H9 (cell line): ENCODE results near the gene TFAP2A. TPM values are rescaled to one million over a fixed set of nuclear protein-coding genes. Genes with fewer than 3 reads are reported as not detected.

Experiments
- DNase-seq: peaks from one replicate; pipeline ENCODE4 v3.0.0-alpha.2; 2017
- H2AFZ ChIP-seq: one replicate; pipeline ENCODE4 v1.6.1; 2013; ENCODE audit warnings: mild to moderate bottlenecking, low read length, control low read depth, moderate library complexity
- H2AK5ac ChIP-seq: 2 replicates; pipeline ENCODE4 v1.6.1; 2013; ENCODE audit warnings: low read length, control low read depth, mixed read lengths; ENCODE audit not compliant: insufficient read length
- H2BK120ac ChIP-seq: one replicate; pipeline ENCODE4 v1.6.1; 2013; ENCODE audit warnings: low read depth, mild to moderate bottlenecking, low read length, control low read depth, inconsistent platforms; ENCODE audit not compliant: poor library complexity, severe bottlenecking
- H2BK12ac ChIP-seq: 2 replicates; pipeline ENCODE4 v1.6.1; 2013; ENCODE audit warnings: low read length, control low read depth, mixed read lengths, low read depth; ENCODE audit not compliant: insufficient read length
- H2BK15ac ChIP-seq: 2 replicates; pipeline ENCODE4 v1.6.1; 2013; ENCODE audit warnings: low read depth, low read length, control low read depth
- H2BK20ac ChIP-seq: one replicate; pipeline ENCODE4 v1.6.1; 2013; ENCODE audit warnings: low read depth, mild to moderate bottlenecking, low read length, control low read depth, inconsistent platforms; ENCODE audit not compliant: poor library complexity, severe bottlenecking
- H2BK5ac ChIP-seq: 2 replicates; pipeline ENCODE4 v1.6.1; 2013; ENCODE audit warnings: low read length, control low read depth, mixed read lengths; ENCODE audit not compliant: insufficient read length
- H3K14ac ChIP-seq: 2 replicates; pipeline ENCODE4 v1.6.1; 2013; ENCODE audit warnings: low read length, control low read depth; ENCODE audit not compliant: insufficient read depth
- H3K18ac ChIP-seq: 2 replicates; pipeline ENCODE4 v1.6.1; 2013; ENCODE audit warnings: low read depth, mild to moderate bottlenecking, mixed read lengths, low read length, control low read depth; ENCODE audit not compliant: insufficient read length
- H3K23ac ChIP-seq: 2 replicates; pipeline ENCODE4 v1.6.1; 2013; ENCODE audit warnings: low read length, control low read depth, mixed read lengths, low read depth; ENCODE audit not compliant: insufficient read length
- H3K23me2 ChIP-seq: 2 replicates; pipeline ENCODE4 v1.6.1; 2013; ENCODE audit warnings: low read depth, mild to moderate bottlenecking, mixed read lengths, low read length, control low read depth; ENCODE audit not compliant: insufficient read length, poor library complexity, severe bottlenecking
- H3K27ac ChIP-seq: 2 replicates; pipeline ENCODE4 v1.5.1; 2013; ENCODE audit warnings: low read length, control low read depth, mixed read lengths, low read depth; ENCODE audit not compliant: insufficient read length
- H3K27me3 ChIP-seq: 2 replicates; pipeline ENCODE4 v1.6.1; 2013; ENCODE audit warnings: low read length, control low read depth, inconsistent platforms; ENCODE audit not compliant: insufficient read depth
- H3K4ac ChIP-seq: 2 replicates; pipeline ENCODE4 v1.6.1; 2013; ENCODE audit warnings: low read depth, mild to moderate bottlenecking, control low read depth, inconsistent platforms, low read length, moderate library complexity
- H3K4me1 ChIP-seq: 2 replicates; pipeline ENCODE4 v1.6.1; 2013; ENCODE audit warnings: low read length, control low read depth, inconsistent platforms; ENCODE audit not compliant: insufficient read depth
- H3K4me2 ChIP-seq: 2 replicates; pipeline ENCODE4 v1.6.1; 2013; ENCODE audit warnings: low read length, control low read depth, mixed read lengths; ENCODE audit not compliant: insufficient read length, insufficient read depth
- H3K56ac ChIP-seq: 2 replicates; pipeline ENCODE4 v1.6.1; 2013; ENCODE audit warnings: low read depth, mild to moderate bottlenecking, mixed read lengths, low read length, control low read depth; ENCODE audit not compliant: insufficient read length
- H3K79me1 ChIP-seq: 2 replicates; pipeline ENCODE4 v1.6.1; 2013; ENCODE audit warnings: low read depth, mild to moderate bottlenecking, moderate library complexity, low read length, control low read depth, inconsistent platforms; ENCODE audit not compliant: insufficient read depth, poor library complexity, severe bottlenecking
- H3K79me2 ChIP-seq: 2 replicates; pipeline ENCODE4 v1.6.1; 2013; ENCODE audit warnings: low read length, control low read depth, inconsistent platforms; ENCODE audit not compliant: insufficient read depth
- H3K9ac ChIP-seq: 2 replicates; pipeline ENCODE4 v1.6.1; 2013; ENCODE audit warnings: low read length, control low read depth, mixed read lengths; ENCODE audit not compliant: insufficient read length; ENCODE audit errors: extremely low read depth
- H3K9me3 ChIP-seq: one replicate; pipeline ENCODE4 v1.6.1; 2013; ENCODE audit warnings: low read depth, low read length, inconsistent platforms; ENCODE audit not compliant: control insufficient read depth
- H3T11ph ChIP-seq: one replicate; pipeline ENCODE4 v1.6.1; 2013; ENCODE audit warnings: mild to moderate bottlenecking, low read length, control low read depth, inconsistent platforms
- H4K20me1 ChIP-seq: one replicate; pipeline ENCODE4 v1.6.1; 2013; ENCODE audit not compliant: control insufficient read depth, insufficient read length, insufficient read depth
- H4K5ac ChIP-seq: 2 replicates; pipeline ENCODE4 v1.6.1; 2013; ENCODE audit warnings: low read depth, mild to moderate bottlenecking, mixed read lengths, low read length, control low read depth; ENCODE audit not compliant: insufficient read length
- H4K8ac ChIP-seq: replicated peaks from 2 replicates; pipeline ENCODE4 v1.6.1; 2013; ENCODE audit warnings: low read length, control low read depth, mixed read lengths, low read depth; ENCODE audit not compliant: insufficient read length
- H4K91ac ChIP-seq: 2 replicates; pipeline ENCODE4 v1.6.1; 2013; ENCODE audit warnings: low read depth, mild to moderate bottlenecking, moderate library complexity, mixed read lengths, low read length, control low read depth; ENCODE audit not compliant: insufficient read length
- H3K27ac Mint-ChIP-seq, 3 experiments: 2 replicates in 2 of 3; 3 replicates in 1 of 3; pipeline ENCODE4 v1.8.0; 2020 to 2021; ENCODE audit warnings: mixed read lengths in 3 of 3, mild to moderate bottlenecking in 1 of 3, moderate library complexity in 1 of 3
- H3K27me3 Mint-ChIP-seq: 2 replicates; pipeline ENCODE4 v1.8.0; 2021; ENCODE audit warnings: low read depth, mild to moderate bottlenecking, moderate library complexity, mixed read lengths
- H3K36me3 Mint-ChIP-seq, 3 experiments: 2 replicates in 2 of 3; 3 replicates in 1 of 3; pipeline ENCODE4 v1.8.0; 2020 to 2021; ENCODE audit warnings: low read depth in 3 of 3, mixed read lengths in 3 of 3; ENCODE audit not compliant: insufficient read depth in 1 of 3
- H3K4me1 Mint-ChIP-seq, 2 experiments: 2 replicates each; pipeline ENCODE4 v1.8.0; 2020; ENCODE audit warnings: mixed read lengths in 2 of 2
- H3K4me3 Mint-ChIP-seq, 2 experiments: 2 replicates in 1 of 2; 3 replicates in 1 of 2; pipeline ENCODE4 v1.8.0; 2020 to 2021; ENCODE audit warnings: mild to moderate bottlenecking in 2 of 2, mixed read lengths in 2 of 2, moderate library complexity in 1 of 2
- H3K9me3 Mint-ChIP-seq, 2 experiments: 2 replicates in 1 of 2; 3 replicates in 1 of 2; pipeline ENCODE4 v1.8.0; 2020; ENCODE audit warnings: mild to moderate bottlenecking in 2 of 2, mixed read lengths in 2 of 2, moderate library complexity in 1 of 2
- WGBS: extraction: QIAGEN DNeasy Blood & Tissue Kit; methylation state at CpG from one replicate; pipeline ENCODE4 v1.1.7; 2013; ENCODE audit warnings: missing lambda C conversion rate, low lambda C conversion rate, mixed read lengths; ENCODE audit not compliant: insufficient read length; ENCODE audit errors: extremely low coverage; 5-methylcytosine and 5-hydroxymethylcytosine counted together
- total RNA-seq: library from RNA; stranded (reverse); gene quantifications from 2 replicates; pipeline ENCODE4 v1.2.1, GENCODE V29; 2021
- TF ChIP-seq, protein P1 (sequence below): fragments of 200-600 bp; sonication (generic); conservative IDR thresholded peaks from 3 replicates; pipeline ENCODE4 v1.8.0; 2021; ENCODE audit warnings: antibody characterized with exemption, mild to moderate bottlenecking

TFAP2A gene
- total RNA-seq, 1 experiment from 2014 or later: 2.6 TPM

DNA sequence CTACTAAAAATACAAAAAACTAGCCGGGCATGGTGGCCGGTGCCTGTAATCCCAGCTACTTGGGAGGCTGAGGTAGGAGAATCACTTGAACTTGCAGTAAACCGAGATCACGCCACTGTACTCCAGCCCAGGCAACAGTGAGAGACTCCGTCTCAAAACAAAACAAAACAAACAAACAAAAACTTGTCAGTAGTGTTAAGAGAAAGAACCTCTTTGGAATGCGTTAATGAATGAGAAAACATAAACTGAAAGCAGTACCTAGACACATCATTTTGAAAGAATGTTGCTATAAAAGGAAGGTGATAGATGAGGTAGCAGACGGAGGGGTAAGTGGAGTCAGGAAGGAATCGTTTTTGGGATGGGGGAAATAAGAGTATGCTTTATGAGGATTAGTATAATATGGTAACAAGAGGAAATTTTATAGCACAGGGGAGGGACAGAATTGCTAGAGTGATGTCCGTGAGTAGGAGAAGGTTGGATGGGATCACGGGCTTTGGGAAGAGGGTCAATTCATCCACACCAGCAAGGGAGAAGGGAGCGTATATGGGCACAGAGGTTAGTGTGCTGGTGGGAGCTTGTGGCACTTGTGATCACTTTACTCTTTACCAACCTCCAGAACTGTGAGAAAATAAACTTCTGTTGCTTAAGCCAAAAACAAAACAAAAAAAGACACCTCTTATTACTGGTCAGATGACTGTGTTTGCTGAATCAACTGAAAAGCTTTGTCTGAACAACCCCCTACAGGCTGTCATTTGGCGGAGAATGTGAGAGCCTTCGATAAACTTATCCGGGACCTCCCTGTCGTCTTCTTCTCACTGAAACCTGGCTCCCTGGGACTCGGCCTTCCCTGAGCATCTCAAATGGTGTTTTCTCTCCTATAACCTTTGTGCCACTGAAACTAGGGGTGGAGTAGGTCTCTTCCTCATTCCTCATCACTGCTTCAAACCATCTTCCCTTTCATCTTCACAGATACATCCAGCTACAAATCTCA is 48.9 kb upstream of the TFAP2A start:
- no peak overlapping the region for H4K5ac ChIP-seq
- H3K23me2 ChIP-seq: no peaks in the 10 kb centered on the region
- DNase-seq: no peak
- no peak overlapping the region for H3K14ac ChIP-seq
- no peak overlapping the region for H3K4me3 Mint-ChIP-seq
- H3K9me3 ChIP-seq: no peaks in the 10 kb centered on the region
- H2BK120ac ChIP-seq: no peak overlapping the region
- no peaks in the 10 kb centered on the region for H3K79me1 ChIP-seq
- 100% methylated on average over 2 of the region's 16 CpGs for WGBS
- peaks cover 14% of the 10 kb centered on the region for H3K27me3 Mint-ChIP-seq
- no peak overlapping the region for H3K9ac ChIP-seq
- H3K27ac Mint-ChIP-seq: no peak overlapping the region
- no peak overlapping the region for H3K4ac ChIP-seq
- no peak overlapping the region for H2BK5ac ChIP-seq
- H3K79me2 ChIP-seq: no peaks in the 10 kb centered on the region
- no peak overlapping the region for H4K8ac ChIP-seq
- no peaks in the 10 kb centered on the region for H3K9me3 Mint-ChIP-seq
- H3K18ac ChIP-seq: no peak overlapping the region
- H3T11ph ChIP-seq: no peak overlapping the region
- H3K27me3 ChIP-seq: no peaks in the 10 kb centered on the region
- H4K91ac ChIP-seq: no peak overlapping the region
- no peak overlapping the region for H2BK12ac ChIP-seq
- H3K23ac ChIP-seq: no peak overlapping the region
- H4K20me1 ChIP-seq: no peaks in the 10 kb centered on the region
- H2AK5ac ChIP-seq: no peak overlapping the region
- H3K4me1 ChIP-seq: peaks cover 2% of the 10 kb centered on the region; the same call in 1 of the 2 replicates
- TF ChIP-seq, protein P1, sequence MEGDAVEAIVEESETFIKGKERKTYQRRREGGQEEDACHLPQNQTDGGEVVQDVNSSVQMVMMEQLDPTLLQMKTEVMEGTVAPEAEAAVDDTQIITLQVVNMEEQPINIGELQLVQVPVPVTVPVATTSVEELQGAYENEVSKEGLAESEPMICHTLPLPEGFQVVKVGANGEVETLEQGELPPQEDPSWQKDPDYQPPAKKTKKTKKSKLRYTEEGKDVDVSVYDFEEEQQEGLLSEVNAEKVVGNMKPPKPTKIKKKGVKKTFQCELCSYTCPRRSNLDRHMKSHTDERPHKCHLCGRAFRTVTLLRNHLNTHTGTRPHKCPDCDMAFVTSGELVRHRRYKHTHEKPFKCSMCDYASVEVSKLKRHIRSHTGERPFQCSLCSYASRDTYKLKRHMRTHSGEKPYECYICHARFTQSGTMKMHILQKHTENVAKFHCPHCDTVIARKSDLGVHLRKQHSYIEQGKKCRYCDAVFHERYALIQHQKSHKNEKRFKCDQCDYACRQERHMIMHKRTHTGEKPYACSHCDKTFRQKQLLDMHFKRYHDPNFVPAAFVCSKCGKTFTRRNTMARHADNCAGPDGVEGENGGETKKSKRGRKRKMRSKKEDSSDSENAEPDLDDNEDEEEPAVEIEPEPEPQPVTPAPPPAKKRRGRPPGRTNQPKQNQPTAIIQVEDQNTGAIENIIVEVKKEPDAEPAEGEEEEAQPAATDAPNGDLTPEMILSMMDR: no peak
- H2BK15ac ChIP-seq: no peak overlapping the region
- no peak overlapping the region for H3K56ac ChIP-seq
- H2AFZ ChIP-seq: no peak overlapping the region
- no peak overlapping the region for H3K27ac ChIP-seq
- no peaks in the 10 kb centered on the region for H3K36me3 Mint-ChIP-seq
- no peak overlapping the region for H2BK20ac ChIP-seq
- peaks cover 9 to 17% of the 10 kb centered on the region in 2 experiments for H3K4me1 Mint-ChIP-seq
- no peak overlapping the region for H3K4me2 ChIP-seq
